H1 (cell line): ENCODE data around the gene LBH. TPM values are rescaled to one million over a fixed set of nuclear protein-coding genes. Genes with fewer than 3 reads are reported as not detected.
A peak's percentile ranks its signal among the peaks of the same experiment; 100 is the strongest.

Source experiments
- ASH2L ChIP-seq: fragments of 200-600, 300-600 bp; sonication (generic); IDR thresholded peaks from one replicate; pipeline ENCODE4 v1.7.1; 2017; ENCODE audit warnings: low read length
- BCL11A ChIP-seq, 2 experiments: IDR thresholded peaks; one replicate each; pipeline ENCODE4 v1.6.1; 2011; ENCODE audit warnings: low read depth in 2 of 2, low read length in 2 of 2, mild to moderate bottlenecking in 2 of 2
- E2F6 ChIP-seq: IDR thresholded peaks from 2 replicates; pipeline ENCODE4 v1.6.1; 2012; ENCODE audit warnings: inconsistent platforms
- HDAC2 ChIP-seq, 2 experiments: fragments of 300-600 bp in 1 of 2; sonication (generic) in 1 of 2; IDR thresholded peaks; 2 replicates each; pipeline ENCODE4 v1.6.1; 2011 to 2012; ENCODE audit warnings: low read depth in 2 of 2, low read length in 2 of 2, mild to moderate bottlenecking in 2 of 2, moderate library complexity in 2 of 2, borderline replicate concordance in 1 of 2, inconsistent platforms in 1 of 2
- KDM1A ChIP-seq: fragments of 200-600, 300-600 bp; sonication (generic); IDR thresholded peaks from 2 replicates; pipeline ENCODE4 v1.7.1; 2016; ENCODE audit warnings: mild to moderate bottlenecking, low read length, borderline replicate concordance
- PHF8 ChIP-seq: fragments of 200-600 bp; sonication (generic); conservative IDR thresholded peaks from 2 replicates; pipeline ENCODE4 v1.7.1; 2012; ENCODE audit warnings: low read depth, mild to moderate bottlenecking, inconsistent platforms, low read length, moderate library complexity
- SIRT6 ChIP-seq: IDR thresholded peaks from one replicate; pipeline ENCODE4 v1.7.1; 2012; ENCODE audit warnings: low read length, inconsistent platforms
- SIX5 ChIP-seq: IDR thresholded peaks from 2 replicates; pipeline ENCODE4 v1.6.1; 2011; ENCODE audit warnings: mild to moderate bottlenecking, low read depth, low read length
- SP2 ChIP-seq: IDR thresholded peaks from 2 replicates; pipeline ENCODE4 v1.6.1; 2012; ENCODE audit warnings: mild to moderate bottlenecking, low read length, inconsistent platforms
- SP4 ChIP-seq: IDR thresholded peaks from 2 replicates; pipeline ENCODE4 v1.6.1; 2012; ENCODE audit warnings: low read length, inconsistent platforms
- SUZ12 ChIP-seq: fragments of 200-600 bp; sonication (generic); IDR thresholded peaks from 2 replicates; pipeline ENCODE4 v1.6.1; 2012; ENCODE audit warnings: mild to moderate bottlenecking, inconsistent platforms, low read length, moderate library complexity, mixed read lengths
- TAF1 ChIP-seq: IDR thresholded peaks from 2 replicates; pipeline ENCODE4 v1.6.1; 2011; ENCODE audit warnings: mild to moderate bottlenecking, low read depth, low read length
- TAF7 ChIP-seq: optimal IDR thresholded peaks from 2 replicates; pipeline ENCODE3; 2011; ENCODE audit warnings: low read depth, mild to moderate bottlenecking, inconsistent platforms, low read length, moderate library complexity, borderline replicate concordance
- TBP ChIP-seq: IDR thresholded peaks from 2 replicates; pipeline ENCODE4 v1.6.1; 2011; ENCODE audit warnings: low read depth, low read length, improper control_type of control experiment
- TCF12 ChIP-seq: IDR thresholded peaks from 2 replicates; pipeline ENCODE4 v1.6.1; 2011; ENCODE audit warnings: low read depth, mild to moderate bottlenecking, low read length
- ZNF274 ChIP-seq: IDR thresholded peaks from 2 replicates; pipeline ENCODE4 v1.7.0; 2012; ENCODE audit warnings: low read length, borderline replicate concordance; ENCODE audit errors: extremely low read depth
- polyA plus RNA-seq, 7 experiments: library from polyadenylated mRNA; depleted of rRNA in 3 of 7; stranded (reverse) in 5 of 7; unstranded in 2 of 7; fragments of >200 nt in 5 of 7; fragments of 200-250 nt in 2 of 7; gene quantifications; 1 replicate in 5 of 7; 2 replicates in 1 of 7; 4 replicates in 1 of 7; pipeline versions ENCODE4 v1.2.1 to v1.2.3, GENCODE V29; 2011 to 2013; ENCODE audit warnings: missing spikeins in 2 of 7, mixed read lengths in 2 of 7
- total RNA-seq: library from RNA; stranded (reverse); fragmentation: NEBNext Ultra II Directional; extraction: Animal tissue kit (Norgen Biotek cat#: 25700); gene quantifications from 2 replicates; pipeline ENCODE4 v1.2.1, GENCODE V29; 2021

Gene LBH
- total and polyA plus RNA-seq, 2 of the 8 experiments (the other 6 are each of a cell fraction or from before 2014, with no cell fraction given): 25.7 to 34.5 TPM

GRCh38 chr2:30231212-30231995, at the start of gene LBH (continued):
- no peak for TF ChIP-seq ZNF274
- no peak for TF ChIP-seq HDAC2 (IDR thresholded peaks at IDR 0.05; ENCODE audit: borderline replicate concordance in 1 of 2, low read depth in 2 of 2, low read length in 2 of 2)
- no peak for TF ChIP-seq SP2
- no peak for TF ChIP-seq KDM1A
- peak; percentile 90 for TF ChIP-seq TAF1
- no peak for TF ChIP-seq ASH2L
- no peak for TF ChIP-seq BCL11A (IDR thresholded peaks at IDR 0.05; ENCODE audit: low read depth in 2 of 2, low read length in 2 of 2)
- peak; percentile 79 for TF ChIP-seq TAF7
- TF ChIP-seq TCF12: no peak
- TF ChIP-seq SIX5: no peak
- TF ChIP-seq SP4: no peak
- peak; percentile 75 for TF ChIP-seq PHF8
- TF ChIP-seq E2F6: no peak
- TF ChIP-seq SUZ12: no peak
- TF ChIP-seq TBP: peak; percentile 95
- TF ChIP-seq SIRT6: no peak
